ENCODE results near the gene MIPEP. TPM values are rescaled to one million over a fixed set of nuclear protein-coding genes. Genes with fewer than 3 reads are reported as not detected.
A peak's percentile ranks its signal among the peaks of the same experiment; 100 is the strongest.

Gene MIPEP
- total and polyA plus RNA-seq, 11 donors: 21.5 to 88.1 (median 42.1) TPM

- H3K27me3 ChIP-seq: no peaks in the 10 kb centered on the region
- no peak for TF ChIP-seq POLR2A (IDR thresholded peaks at IDR 0.05)
- no peak for TF ChIP-seq CTCF (IDR thresholded peaks at IDR 0.05)
- no peaks in the 10 kb centered on the region for H3K36me3 ChIP-seq
- no peak for DNase-seq
- intact Hi-C loops (cut with DNase I): no loop called here
- no peak for ATAC-seq
- no peak overlapping the region for H3K4me3 ChIP-seq
- H3K27ac ChIP-seq: no peak overlapping the region
- H3K9me3 ChIP-seq: no peaks in the 10 kb centered on the region
- H3K4me1 ChIP-seq: peaks cover 0 to 9% (median 0%) of the 10 kb centered on the region in 12 donors
Measured at GRCh38 chr13:23744315-23744714, 144.9 kb downstream of the MIPEP start.

GRCh38 chr13:23743278-23744076 lies 145.7 kb downstream of the MIPEP start:
- TF ChIP-seq POLR2A (IDR thresholded peaks at IDR 0.05): no peak
- no peak for TF ChIP-seq CTCF (IDR thresholded peaks at IDR 0.05)
- H3K9me3 ChIP-seq: no peaks in the 10 kb centered on the region
- peaks cover 0 to 5% (median 0%) of the 10 kb centered on the region in 12 donors for H3K4me1 ChIP-seq
- no peak overlapping the region for H3K4me3 ChIP-seq
- intact Hi-C loops (cut with DNase I): no loop called here
- DNase-seq (no peak), ATAC-seq (no peak)
- no peaks in the 10 kb centered on the region for H3K36me3 ChIP-seq
- no peak overlapping the region for H3K27ac ChIP-seq
- H3K27me3 ChIP-seq: no peaks in the 10 kb centered on the region
- WGBS, 4 donors: 93 to 94% (median 94%) methylated on average over 8 of the region's 8 CpGs

GRCh38 chr13:23741879-23742510 lies 147.2 kb downstream of the MIPEP start:
- intact Hi-C loops (cut with DNase I): no loop called here
- peak in 7 of 12 donors; percentile 6 to 47 (median 32) for TF ChIP-seq CTCF (IDR thresholded peaks at IDR 0.05)
- TF ChIP-seq POLR2A (IDR thresholded peaks at IDR 0.05): no peak
- H3K4me1 ChIP-seq: peaks cover 0 to 4% (median 0%) of the 10 kb centered on the region in 12 donors
- H3K36me3 ChIP-seq: no peaks in the 10 kb centered on the region
- no peak overlapping the region for H3K27ac ChIP-seq
- H3K4me3 ChIP-seq: no peak overlapping the region
- H3K9me3 ChIP-seq: no peaks in the 10 kb centered on the region
- 81 to 89% (median 83%) methylated on average over 4 of the region's 4 CpGs for WGBS, 4 donors
- ATAC-seq (no peak), DNase-seq (no peak)
- no peaks in the 10 kb centered on the region for H3K27me3 ChIP-seq

GRCh38 chr13:23740002-23740401 lies 149.2 kb downstream of the MIPEP start:
- Histone ChIP-seq H3K4me3 (no peak overlapping the region), H3K9me3 (no peaks in the 10 kb centered on the region), H3K4me1 (peaks cover 0 to 4% (median 0%) of the 10 kb centered on the region in 12 donors), H3K27ac (no peak overlapping the region), H3K36me3 (no peaks in the 10 kb centered on the region), H3K27me3 (no peaks in the 10 kb centered on the region)
- intact Hi-C loops (cut with DNase I): no loop called here
- ATAC-seq (peak in 3 of 4 donors; percentile 25 to 56 (median 52)), DNase-seq (no peak)
- 76 to 81% (median 78%) methylated on average over 4 of the region's 4 CpGs for WGBS, 4 donors
- no peak for TF ChIP-seq POLR2A (IDR thresholded peaks at IDR 0.05)
- no peak for TF ChIP-seq CTCF (IDR thresholded peaks at IDR 0.05)
